Measurements from ENCODE around the gene ZFP57. TPM values are rescaled to one million over a fixed set of nuclear protein-coding genes. Genes with fewer than 3 reads are reported as not detected.

The ZFP57 gene
- total and polyA plus RNA-seq, 2 of the 13 experiments (the other 11 are each of a cell fraction or from before 2014, with no cell fraction given) = not detected

GRCh38 chr6:29649701-29650673 lies 31.0 kb downstream of the ZFP57 start (continued):
- peak; percentile 63 for TF ChIP-seq ZNF687 (CRISPR knock-in tag; IDR thresholded peaks at IDR 0.05)
- TF ChIP-seq GATAD2A (CRISPR knock-in tag; IDR thresholded peaks at IDR 0.05) = peak; percentile 13; the same call in 1 of the 2 replicates
- TF ChIP-seq MZF1 (CRISPR knock-in tag; IDR thresholded peaks at IDR 0.05; ENCODE audit: borderline replicate concordance) = 0 out of 2 replicates have a peak, but pooled peaks have one; percentile 52
- 0 out of 2 replicates have a peak, but pooled peaks have one; percentile 22 for TF ChIP-seq ZNF83 (CRISPR knock-in tag; IDR thresholded peaks at IDR 0.05; ENCODE audit: borderline replicate concordance)
- TF ChIP-seq PHF8 (CRISPR knock-in tag; IDR thresholded peaks at IDR 0.05) = peak; percentile 51; the same call in 1 of the 2 replicates
- peak; percentile 31; the same call in 1 of the 2 replicates for TF ChIP-seq TBX3 (IDR thresholded peaks at IDR 0.05; ENCODE audit: borderline replicate concordance)
- 0 out of 2 replicates have a peak, but pooled peaks have one; percentile 8 for TF ChIP-seq STAG1 (CRISPR knock-in tag; IDR thresholded peaks at IDR 0.05)
- TF ChIP-seq CHCHD3 (CRISPR knock-in tag; IDR thresholded peaks at IDR 0.05) = no peak
- TF ChIP-seq THRA (CRISPR knock-in tag; IDR thresholded peaks at IDR 0.05; ENCODE audit: borderline replicate concordance) = peak; percentile 6; the same call in 1 of the 2 replicates
- TF ChIP-seq ZNF256 (CRISPR knock-in tag; conservative IDR thresholded peaks at IDR 0.05) = 0 out of 2 replicates have a peak, but pooled peaks have one; percentile 51
- 0 out of 2 replicates have a peak, but pooled peaks have one; percentile 66 for TF ChIP-seq ZNF264 (CRISPR knock-in tag; IDR thresholded peaks at IDR 0.05)
- 0 out of 2 replicates have a peak, but pooled peaks have one; percentile 20 for TF ChIP-seq MAZ (IDR thresholded peaks at IDR 0.05; ENCODE audit: borderline replicate concordance, low read depth, low read length)
- TF ChIP-seq MAZ (CRISPR knock-in tag; IDR thresholded peaks at IDR 0.05; ENCODE audit: low read depth) = 0 out of 2 replicates have a peak, but pooled peaks have one; percentile 22
- peak; percentile 58; the same call in 1 of the 2 replicates for TF ChIP-seq FOXK1 (CRISPR knock-in tag; IDR thresholded peaks at IDR 0.05; ENCODE audit: borderline replicate concordance, low read depth)
- TF ChIP-seq HNRNPL (IDR thresholded peaks at IDR 0.05; ENCODE audit: low read depth, low read length) = peak; percentile 89
- TF ChIP-seq ELF3 (CRISPR knock-in tag; IDR thresholded peaks at IDR 0.05) = peak; percentile 83; the same call in 1 of the 2 replicates
- TF ChIP-seq ATF7 (IDR thresholded peaks at IDR 0.05) = peak; percentile 86
- no peak for TF ChIP-seq ATF7 (CRISPR knock-in tag; IDR thresholded peaks at IDR 0.05)
- TF ChIP-seq RFXANK (CRISPR knock-in tag; IDR thresholded peaks at IDR 0.05) = peak; percentile 100
- peak; percentile 62; the same call in 1 of the 2 replicates for TF ChIP-seq HNF1B (CRISPR knock-in tag; IDR thresholded peaks at IDR 0.05)
- TF ChIP-seq MYC (CRISPR knock-in tag; IDR thresholded peaks at IDR 0.05; ENCODE audit: borderline replicate concordance) = peak; percentile 59; the same call in 1 of the 2 replicates
